ELR (cell line): ENCODE data around the gene BTBD6.

Experiments used
- DNase-seq: peaks from one replicate; pipeline ENCODE4 v3.0.0-alpha.2; 2015; ENCODE audit warnings: low read depth

BTBD6 gene

DNA sequence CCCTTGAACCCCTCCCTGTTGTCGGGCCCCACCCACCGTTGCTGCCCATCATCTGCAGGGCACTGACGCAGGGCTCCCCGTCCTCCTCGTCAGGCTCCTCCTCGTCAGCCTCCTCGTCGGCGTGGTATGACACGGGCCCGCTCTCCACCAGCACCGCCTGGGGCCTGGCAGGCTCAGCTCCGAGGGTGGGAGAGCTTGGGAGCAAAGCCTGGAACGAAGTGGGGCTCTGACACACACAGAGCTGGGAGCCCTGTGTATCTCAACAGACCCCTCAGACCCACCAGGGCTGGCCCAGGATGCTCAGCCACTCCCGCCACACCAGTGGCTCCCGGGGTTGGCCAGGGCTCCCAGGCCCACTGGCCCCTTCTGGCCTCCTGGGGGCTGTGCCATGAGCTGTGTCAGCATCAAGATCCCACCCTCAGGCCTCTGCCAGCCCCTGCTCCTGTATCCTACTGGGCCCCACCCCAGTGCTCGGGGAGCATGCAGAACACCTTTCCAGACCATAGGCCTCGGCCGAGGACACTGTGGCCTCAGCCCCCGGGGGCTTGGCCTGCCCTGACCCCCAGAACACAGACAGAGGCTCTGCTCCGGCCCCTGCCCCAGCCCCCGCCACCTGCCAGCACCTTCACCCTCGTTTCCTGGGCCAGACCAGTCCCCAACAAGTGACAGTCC, 37.1 kb upstream of the BTBD6 start:
- no peak for DNase-seq

DNA sequence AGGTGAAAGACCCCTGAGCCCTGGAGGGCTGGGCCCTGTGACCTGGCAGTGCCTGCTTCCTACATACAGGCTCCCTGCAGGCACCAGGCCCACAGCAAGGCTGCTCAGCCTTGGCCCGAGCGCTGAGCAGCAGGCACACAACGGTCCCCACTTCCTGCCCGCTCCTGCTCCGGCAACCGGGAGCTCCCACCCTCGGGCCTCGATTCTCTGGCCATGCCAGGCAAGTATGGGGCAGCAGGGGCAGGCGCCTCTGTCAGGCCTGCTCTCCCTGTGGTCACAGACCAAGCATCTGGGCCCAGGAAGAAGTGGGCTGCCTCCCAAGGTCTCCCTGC, 36.6 kb upstream of the BTBD6 start:
- DNase-seq, result no peak

DNA sequence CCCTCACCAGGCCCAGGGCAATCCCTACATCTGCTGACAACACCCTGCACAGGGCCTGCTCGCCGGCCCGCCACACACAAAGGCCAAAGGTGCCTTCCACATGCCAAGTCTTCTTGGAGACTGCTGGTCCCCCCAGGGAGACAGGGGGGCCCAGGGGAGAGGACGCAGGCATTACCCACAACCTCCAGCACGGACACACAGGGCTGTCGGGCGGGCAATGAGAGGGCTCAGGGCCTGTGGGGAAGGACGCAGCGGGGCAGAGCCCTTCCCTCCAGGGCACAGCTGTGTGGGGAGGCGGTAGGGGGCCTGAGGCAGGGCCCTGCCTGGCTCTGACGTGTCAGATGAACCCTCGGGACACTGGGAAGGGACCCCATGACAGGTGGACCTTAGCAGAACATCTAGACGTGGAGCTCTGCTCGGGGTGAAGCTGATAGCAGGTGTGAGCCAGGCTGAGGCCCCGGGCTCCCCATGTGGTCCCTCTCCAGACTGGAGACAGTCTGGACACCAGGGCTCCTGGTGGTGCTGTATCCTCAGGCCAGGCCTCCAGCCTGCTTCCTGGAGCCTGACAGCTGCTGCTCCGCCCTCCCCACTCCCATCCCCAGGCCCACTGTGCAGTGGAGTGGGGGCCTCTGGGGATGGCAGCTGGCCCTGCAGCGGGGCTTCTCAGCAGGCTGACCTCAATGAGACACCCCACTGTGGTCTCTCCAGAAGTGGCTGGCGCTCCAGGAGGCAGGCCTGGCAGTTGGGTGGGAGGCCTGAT, 35.6 kb upstream of the BTBD6 start:
- no peak for DNase-seq

DNA sequence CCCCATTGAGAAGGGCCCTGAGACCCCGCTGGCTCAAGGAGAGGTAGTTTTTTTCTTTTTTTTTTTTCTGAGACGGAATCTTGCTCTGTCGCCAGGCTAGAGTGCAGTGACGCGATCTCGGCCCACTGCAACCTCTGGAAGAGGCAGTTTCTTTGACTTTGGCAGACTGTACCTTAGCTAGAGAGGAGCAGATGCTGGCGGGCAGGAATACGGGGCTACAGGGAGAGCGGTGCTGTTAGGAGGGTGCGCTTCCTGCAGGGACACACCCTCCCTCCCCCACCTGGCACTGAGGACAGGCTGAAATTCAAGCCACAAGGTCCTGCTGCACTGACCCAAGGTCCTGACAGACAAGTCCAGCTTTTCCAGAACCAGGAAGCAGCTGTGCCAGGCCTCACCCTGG, 35.0 kb upstream of the BTBD6 start:
- no peak for DNase-seq

DNA sequence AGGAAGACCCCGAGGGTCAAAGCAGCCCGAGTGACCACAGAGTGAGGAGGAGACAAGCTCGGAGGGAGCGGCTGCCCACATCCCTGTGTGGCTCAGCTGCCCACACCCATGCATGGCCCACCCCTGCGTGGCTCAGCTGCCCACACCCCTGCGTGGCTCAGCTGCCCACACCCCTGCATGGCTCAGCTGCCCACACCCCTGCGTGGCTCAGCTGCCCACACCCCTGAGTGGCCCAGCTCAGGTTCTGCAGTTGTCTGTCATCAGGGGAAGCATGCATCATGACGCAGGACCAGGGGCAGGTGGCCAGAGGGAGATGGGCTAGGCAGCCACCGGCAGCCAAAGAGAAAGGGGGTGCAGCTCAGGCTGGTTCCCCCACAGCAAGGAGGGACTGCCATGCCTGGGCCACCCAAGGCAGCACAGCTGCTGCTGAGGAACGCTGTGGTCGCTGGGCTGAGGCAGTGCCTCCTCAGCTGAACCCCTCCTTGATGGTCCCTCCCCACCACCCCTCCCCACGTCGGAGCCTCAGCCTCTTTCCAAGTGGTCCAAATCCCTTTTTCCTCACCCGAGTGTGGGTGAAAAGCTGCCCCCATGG, 33.9 kb upstream of the BTBD6 start:
- no peak for DNase-seq

DNA sequence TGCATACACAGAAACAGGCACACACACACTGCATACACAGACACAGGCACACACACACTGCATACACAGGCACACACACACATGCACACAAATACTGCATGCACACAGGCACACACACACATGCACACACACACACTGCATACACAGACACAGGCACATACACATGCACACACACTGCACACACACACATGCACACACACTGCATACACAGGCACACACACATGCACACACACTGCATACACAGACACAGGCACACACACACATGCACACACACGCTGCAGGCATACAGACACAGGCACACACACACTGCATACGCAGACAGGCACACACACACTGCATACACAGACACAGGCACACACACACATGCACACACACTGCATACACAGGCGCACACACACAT, 32.7 kb upstream of the BTBD6 start:
- no peak for DNase-seq

DNA sequence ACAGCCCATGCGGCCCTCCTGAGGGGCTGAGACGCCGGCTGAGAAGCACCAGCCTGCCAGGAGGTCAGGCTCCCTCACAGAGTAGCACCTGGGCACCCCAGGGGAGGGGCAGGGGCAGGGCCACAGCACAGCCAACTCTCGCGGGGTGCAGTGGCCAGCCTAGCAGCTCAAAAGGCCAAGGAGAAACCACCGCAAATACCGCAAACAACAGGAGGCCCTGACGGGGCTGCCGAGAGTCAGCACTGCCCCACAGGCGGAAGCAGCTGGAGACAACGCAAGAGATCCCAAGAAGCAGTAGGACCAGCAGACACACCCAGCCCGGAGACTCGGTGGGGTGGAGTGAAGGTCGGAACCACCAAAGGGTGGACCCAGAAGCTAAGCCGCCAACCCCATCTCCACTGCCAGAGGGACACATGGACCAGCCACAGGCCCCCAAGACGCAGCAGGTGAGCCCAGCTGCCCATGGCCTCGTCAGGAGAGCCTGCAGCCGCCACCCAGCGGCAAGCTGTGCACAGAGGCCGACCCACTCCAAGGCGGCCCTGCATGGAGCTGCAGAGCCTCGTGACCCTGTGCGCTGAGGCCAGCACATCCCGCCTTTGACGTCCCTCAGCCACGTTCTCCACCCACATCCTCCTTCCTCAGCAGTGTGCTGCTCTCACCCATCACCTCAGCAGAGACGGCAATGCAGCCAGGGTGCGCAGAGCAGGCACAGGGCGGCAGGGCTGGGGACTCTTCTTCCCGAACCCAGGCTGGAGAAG, 31.7 kb upstream of the BTBD6 start:
- DNase-seq, result no peak

DNA sequence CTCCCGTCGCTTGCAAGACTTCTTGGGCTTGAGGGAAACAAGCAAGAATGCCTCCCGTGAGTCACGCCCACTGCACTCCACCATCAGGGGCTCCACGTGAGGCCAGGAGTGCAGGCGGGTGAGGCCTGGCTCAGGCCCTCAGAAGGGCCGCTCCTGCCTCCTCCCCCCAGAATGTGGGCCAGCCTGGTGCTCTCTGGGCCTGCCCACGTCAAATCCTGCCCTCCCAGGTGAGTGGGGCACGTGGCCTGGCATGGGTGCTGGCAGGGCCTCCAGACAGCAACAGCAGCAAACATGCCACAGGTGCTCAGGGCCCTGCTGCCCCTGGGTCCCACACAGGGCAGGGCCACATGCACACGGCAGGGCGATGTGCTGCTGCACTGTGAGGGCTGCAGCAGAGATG, 30.6 kb upstream of the BTBD6 start:
- DNase-seq, result no peak

DNA sequence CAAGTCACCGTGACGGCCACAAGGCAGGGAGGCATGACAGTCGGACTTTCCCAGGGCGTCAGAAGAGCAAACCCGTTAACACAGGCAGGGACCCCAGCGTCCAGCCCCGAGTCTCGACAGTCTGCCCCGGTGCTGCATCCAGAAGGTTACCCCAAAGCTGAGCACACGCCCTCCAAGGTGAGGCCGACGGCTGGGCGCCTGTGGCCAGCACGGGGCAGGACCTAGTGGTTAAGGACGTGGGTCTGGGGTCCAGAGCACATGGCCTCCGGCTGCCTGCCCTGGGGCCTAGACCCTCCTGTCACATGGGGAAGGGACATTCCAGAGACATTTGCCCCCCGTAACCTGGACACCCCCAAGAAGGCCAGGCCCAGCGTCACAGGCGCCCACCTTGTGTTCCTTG, 29.7 kb upstream of the BTBD6 start:
- no peak for DNase-seq

DNA sequence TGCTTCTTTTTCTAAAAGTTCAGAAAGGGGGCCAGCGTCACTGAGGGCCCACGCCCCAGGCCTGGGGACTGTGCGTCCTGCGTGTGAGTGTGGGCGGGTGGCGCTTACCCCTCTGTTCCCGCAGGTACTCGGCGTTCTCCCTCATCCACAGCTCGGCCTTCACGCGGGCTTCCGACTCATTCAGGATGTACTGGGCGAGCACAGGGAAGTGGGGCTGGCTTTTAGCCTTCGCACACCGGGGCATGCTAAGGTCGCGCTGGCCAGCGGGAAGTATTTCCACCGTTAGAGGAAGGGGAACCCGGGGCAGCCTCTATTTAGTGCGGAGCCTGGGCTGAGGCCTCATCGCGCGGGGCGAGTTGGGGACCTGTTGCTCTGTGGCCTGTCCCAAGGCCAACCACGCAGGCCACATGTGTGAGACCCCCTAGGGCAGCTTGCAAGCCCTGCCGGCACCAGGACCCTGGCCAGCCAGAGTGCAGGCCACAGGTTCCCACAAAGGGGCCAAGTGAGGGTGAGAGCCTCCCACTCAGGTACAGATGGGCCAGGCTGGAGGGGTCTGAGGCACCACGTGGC, 29.2 kb upstream of the BTBD6 start:
- no peak for DNase-seq

DNA sequence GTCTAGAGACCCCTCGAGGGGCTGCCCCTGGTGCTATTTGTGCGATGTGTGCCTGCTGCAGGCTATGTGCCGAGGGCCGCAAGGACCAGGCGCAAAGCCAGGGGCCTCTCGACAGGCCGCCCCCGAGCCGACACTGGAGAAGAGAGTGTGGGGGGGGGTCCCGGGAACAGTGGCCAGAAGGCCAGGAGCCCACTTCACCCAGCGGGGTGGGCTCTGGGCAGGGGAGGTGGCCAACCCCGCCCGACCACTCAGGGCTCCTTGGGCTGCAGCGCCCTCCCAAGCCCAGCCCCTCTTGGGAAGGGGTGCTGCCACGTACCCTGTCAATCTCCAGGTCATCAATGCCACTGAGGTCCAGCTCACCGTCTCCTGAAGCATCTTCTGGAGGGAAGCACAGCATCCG, 28.6 kb upstream of the BTBD6 start:
- DNase-seq, result no peak

DNA sequence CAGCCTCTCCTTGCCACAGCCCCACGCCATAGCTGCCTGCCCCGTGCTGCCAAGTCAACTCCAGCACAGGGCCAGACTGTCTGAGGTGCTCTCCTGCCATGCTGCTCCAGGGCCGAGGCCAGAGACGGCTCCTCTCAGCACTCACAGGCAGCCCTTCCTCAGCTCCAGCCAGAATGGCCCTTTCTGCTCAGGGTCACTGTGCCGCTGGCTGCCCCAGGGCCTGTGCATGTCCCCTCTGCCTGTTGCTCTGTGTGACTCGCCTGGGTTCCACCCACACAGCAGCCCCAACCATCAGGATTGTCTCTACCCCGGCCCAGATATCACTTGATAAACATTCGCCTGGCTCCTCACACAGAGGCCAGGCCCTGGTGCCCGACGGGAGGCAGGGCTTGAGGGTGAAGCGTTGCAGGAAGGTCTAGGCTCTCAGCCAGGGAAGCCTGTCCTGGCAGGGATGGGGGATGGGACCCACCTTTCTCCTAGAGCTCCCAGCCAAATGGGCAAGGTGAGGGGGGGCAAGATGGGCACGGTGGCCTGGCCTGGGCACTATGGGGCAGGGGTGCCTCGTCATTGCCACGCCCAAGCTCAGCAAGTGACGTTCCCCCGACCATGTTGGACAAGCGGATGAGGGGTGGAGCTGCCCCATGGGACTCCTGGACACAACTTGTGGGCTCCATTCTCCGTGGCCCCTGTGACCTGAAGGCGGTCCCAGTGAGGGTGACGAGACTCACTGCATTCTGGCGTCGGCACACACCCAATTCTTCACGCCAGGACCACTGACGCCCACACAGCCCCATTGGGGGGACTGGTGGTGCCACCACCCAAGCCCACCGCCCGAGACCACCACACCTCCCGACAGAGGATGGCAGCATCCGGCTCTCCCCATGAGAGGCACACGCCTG, 27.4 kb upstream of the BTBD6 start:
- no peak for DNase-seq

DNA sequence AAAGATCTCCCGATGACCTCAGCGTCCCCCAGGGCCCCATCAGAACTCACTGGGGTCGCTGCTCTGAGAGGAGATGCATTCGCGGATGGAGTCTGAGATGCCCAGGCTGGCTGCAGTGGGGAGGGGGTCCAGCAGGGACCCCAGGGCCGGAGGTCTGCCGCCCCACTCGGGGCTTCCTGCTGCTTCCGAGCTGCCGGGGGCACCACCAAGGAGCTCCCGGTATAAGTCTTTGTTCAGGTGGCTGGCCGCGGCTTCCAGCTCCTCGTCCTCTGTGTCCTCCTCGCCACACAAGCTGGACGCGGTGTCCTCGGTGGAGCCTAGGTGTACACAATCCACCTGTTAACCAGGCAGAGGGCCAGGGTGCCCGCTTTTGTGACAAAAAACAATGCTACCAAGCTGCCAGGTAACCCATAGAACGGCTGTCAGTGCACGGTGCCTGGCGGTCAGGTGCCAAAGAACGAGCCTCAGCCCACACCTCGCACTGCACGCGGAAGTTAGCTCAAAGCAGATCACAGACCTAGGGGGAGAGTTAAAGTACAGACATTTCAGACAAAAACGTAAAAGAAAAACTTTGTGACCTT, 26.6 kb upstream of the BTBD6 start:
- DNase-seq, result no peak

DNA sequence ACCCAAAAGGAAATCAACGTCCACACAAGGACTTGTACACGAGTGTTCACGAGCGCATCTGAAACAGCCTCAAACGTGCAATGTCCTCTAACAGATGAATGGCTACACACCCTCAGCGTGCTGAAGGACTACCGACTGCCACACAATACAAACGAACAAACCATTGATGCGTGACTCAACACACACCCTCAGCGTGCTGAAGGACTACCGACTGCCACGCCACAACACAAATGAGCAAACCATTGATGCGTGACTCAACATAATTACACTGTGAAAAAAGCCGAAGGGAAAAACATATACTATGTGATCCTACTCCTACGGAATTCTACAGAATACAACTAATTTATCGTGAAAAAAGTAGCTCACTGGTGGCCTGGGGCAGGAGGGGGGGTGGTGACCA, 25.1 kb upstream of the BTBD6 start:
- no peak for DNase-seq

DNA sequence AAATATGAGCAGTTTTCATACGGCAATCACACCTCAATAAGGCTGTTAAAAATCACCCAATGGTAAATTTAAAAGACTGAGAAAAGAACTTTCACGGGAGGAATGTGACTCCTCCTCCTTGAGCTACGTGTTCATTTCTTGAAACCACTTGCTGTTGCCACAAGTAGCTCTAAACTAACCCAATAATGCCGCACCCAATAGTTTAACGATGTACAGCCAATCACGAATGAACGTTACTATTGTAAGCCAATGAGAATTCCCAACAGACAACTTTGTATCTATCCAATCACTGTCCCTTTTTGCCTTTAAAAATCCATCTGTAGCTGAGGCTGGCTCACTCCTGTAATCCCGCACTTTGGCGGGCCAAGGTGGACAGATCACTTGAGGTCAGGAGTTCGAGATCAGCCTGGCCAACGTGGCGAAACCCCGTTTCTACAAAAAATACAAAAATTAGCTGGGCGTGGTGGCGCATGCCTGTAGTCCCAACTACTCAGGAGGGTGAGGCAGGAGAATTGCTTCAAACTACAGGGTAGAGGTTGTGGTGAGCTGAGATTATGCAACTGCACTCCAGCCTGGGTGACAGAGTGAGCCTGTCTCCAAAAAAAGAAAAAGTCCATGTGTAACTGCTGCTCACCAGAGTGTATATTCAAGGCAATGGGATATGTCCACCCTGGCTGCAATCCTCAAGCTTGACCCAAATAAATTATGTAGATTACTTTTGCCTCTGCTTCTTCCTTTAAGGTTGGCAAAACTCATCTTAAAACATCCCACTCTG, 24.4 kb upstream of the BTBD6 start:
- DNase-seq, result no peak

DNA sequence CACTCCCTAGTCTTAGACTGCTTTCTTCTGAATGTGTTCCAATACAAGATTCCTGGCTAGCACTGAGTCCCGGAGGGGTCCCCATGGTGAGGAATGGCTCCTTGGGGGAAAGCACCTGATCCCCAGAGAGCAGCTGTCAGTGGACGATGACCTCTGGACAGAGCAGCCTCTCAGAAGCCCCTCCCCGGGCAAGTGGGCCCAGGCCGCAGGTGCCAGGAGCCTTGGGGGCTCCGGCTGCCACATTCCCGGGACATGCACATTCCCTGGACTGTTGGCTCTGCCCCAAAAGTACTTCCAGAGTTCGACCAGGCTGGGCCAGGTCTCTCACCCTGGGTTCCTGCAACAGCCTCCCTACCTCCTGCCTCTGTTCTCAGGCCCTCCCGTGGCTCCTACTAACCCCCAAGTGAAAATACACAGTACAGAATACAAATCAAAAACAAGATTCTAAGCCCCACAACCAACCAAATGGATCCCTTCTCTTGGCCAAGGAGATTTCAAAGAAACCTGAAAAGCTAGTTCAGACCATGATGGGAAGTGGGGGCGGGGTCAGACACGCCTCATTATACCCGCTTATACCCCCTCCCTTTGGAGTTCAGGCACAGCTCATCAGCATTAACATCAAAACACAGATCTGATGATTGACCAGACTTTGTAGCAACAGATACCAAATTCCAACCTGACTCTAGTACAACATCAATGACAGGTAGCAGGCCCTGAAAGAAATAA, 23.3 kb upstream of the BTBD6 start:
- DNase-seq, result no peak

DNA sequence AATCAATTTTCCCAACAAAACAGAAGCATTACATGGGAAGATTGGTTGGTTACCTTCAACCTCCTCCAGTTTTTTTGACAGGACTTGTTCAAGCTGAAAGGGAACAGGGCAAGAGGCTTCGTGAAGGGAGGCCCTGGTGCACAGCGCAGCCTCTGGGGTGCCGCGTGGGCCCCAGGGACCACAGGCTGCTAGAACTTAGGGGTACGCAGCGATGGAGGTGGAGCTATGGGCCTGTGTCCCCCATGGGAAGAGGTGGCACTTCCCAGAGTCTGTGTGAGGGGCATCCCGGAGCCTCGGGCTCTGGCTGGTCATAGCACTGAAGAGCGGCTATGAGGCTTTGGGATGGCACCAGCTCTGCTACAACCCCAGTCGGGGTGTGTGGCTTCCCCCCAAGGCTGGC, 22.1 kb upstream of the BTBD6 start:
- DNase-seq, result no peak

DNA sequence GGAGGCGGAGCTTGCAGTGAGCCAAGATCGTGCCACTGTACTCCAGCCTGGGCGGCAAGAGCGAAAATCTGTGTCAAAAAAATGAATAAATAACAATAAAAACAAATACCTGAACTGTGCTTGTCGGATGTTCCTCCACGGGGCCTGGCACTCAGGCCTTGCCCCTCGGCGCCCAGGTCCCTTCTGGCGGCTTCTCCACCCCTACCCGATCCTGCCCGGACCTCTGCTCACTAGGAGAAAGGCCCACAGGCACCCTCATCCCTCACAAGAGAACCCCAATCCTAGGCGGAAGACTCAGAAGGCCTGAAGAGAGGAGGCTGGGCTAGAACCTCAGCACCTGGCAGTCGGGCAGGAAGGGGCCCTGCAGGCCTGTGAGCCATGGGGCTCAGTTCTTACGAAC, 21.0 kb upstream of the BTBD6 start:
- no peak for DNase-seq

DNA sequence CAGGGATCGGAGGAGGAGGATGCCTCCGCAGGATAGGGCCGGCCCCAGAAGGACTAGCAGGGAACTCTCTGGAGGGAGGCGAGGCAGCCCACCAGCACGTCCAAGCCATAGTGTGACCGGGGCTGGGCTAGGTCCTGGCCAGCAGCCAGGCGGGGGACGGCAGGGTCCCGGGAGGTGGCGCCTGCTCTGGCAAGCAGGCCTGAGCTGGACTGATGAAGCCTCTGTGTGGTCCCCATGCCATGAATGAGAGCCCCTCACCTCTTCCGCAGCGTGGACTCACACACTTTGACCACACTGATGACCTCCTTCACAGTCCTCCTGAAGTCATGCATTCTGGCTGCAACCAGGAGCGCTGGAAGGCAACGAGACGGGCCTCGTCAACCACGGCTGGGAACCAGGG, 19.8 kb upstream of the BTBD6 start:
- DNase-seq, result no peak
